GM12892 (cell line): ENCODE results near the gene EMC10.

Experiments
- POLR2A ChIP-seq: IDR thresholded peaks from 2 replicates; pipeline ENCODE4 v1.6.1; 2011; ENCODE audit warnings: low read depth, low read length, control low read depth
- POLR2AphosphoS5 ChIP-seq: IDR thresholded peaks from 2 replicates; pipeline ENCODE4 v1.6.1; 2011; ENCODE audit warnings: low read depth, low read length, control low read depth
- TAF1 ChIP-seq: IDR thresholded peaks from 2 replicates; pipeline ENCODE4 v1.6.1; 2011; ENCODE audit warnings: low read depth, mild to moderate bottlenecking, control low read depth, low read length, borderline replicate concordance

- TF ChIP-seq POLR2AphosphoS5 = no peak
- TF ChIP-seq TAF1 = no peak
- no peak for TF ChIP-seq POLR2A
These were observed 34.4 kb downstream of the EMC10 start for GRCh38 chr19:50510700-50511068.
